ENCODE data around the gene SLC2A13. TPM values are rescaled to one million over a fixed set of nuclear protein-coding genes. Genes with fewer than 3 reads are reported as not detected.

SLC2A13 gene
- 10 to 100 TPM in 3 of 4 donors, 1 to 10 TPM in 1; 6.0 to 19.0 (median 13.1) TPM for polyA plus RNA-seq (ENCODE audit: insufficient read length in 4 of 4)

- peak in 2 of 4 donors; percentile 41 to 56 for DNase-seq (ENCODE audit: low read depth in 4 of 4, low spot score in 3 of 4)
Observed at GRCh38 chr12:40105515-40106201, at the start of gene SLC2A13. Gene SLC2A13, minus strand, starts transcription at chr12:40106081. Its CDS starts 273 bp downstream, at chr12:40105808.

GRCh38 chr12:40154381-40154780 lies 48.5 kb upstream of the SLC2A13 start:
- DNase-seq (ENCODE audit: low read depth in 4 of 4, low spot score in 3 of 4): no peak

- DNase-seq (ENCODE audit: low read depth in 4 of 4, low spot score in 3 of 4): no peak
Observed at GRCh38 chr12:40153432-40153831, 47.6 kb upstream of the SLC2A13 start.

- DNase-seq (ENCODE audit: low read depth in 4 of 4, low spot score in 3 of 4): peak in 2 of 4 donors; percentile 14 to 20
Observed at GRCh38 chr12:40152783-40153383, 47.0 kb upstream of the SLC2A13 start.

GRCh38 chr12:40149673-40150260 lies 43.9 kb upstream of the SLC2A13 start:
- no peak for DNase-seq (ENCODE audit: low read depth in 4 of 4, low spot score in 3 of 4)

- no peak for DNase-seq (ENCODE audit: low read depth in 4 of 4, low spot score in 3 of 4)
Observed at GRCh38 chr12:40146800-40147797, 41.2 kb upstream of the SLC2A13 start.

GRCh38 chr12:40145896-40146295 lies 40.0 kb upstream of the SLC2A13 start:
- no peak for DNase-seq (ENCODE audit: low read depth in 4 of 4, low spot score in 3 of 4)

GRCh38 chr12:40144023-40144422 lies 38.1 kb upstream of the SLC2A13 start:
- DNase-seq (ENCODE audit: low read depth in 4 of 4, low spot score in 3 of 4): no peak

GRCh38 chr12:40142001-40142744 lies 36.3 kb upstream of the SLC2A13 start:
- DNase-seq (ENCODE audit: low read depth in 4 of 4, low spot score in 3 of 4): no peak

GRCh38 chr12:40138526-40138925 lies 32.6 kb upstream of the SLC2A13 start:
- no peak for DNase-seq (ENCODE audit: low read depth in 4 of 4, low spot score in 3 of 4)

GRCh38 chr12:40137252-40137651 lies 31.4 kb upstream of the SLC2A13 start:
- no peak for DNase-seq (ENCODE audit: low read depth in 4 of 4, low spot score in 3 of 4)

- no peak for DNase-seq (ENCODE audit: low read depth in 4 of 4, low spot score in 3 of 4)
Observed at GRCh38 chr12:40127408-40127807, 21.5 kb upstream of the SLC2A13 start.

GRCh38 chr12:40123496-40123895 lies 17.6 kb upstream of the SLC2A13 start:
- DNase-seq (ENCODE audit: low read depth in 4 of 4, low spot score in 3 of 4): no peak

GRCh38 chr12:40122842-40123241 lies 17.0 kb upstream of the SLC2A13 start:
- no peak for DNase-seq (ENCODE audit: low read depth in 4 of 4, low spot score in 3 of 4)

- DNase-seq (ENCODE audit: low read depth in 4 of 4, low spot score in 3 of 4): no peak
Observed at GRCh38 chr12:40117818-40118217, 11.9 kb upstream of the SLC2A13 start.

- DNase-seq (ENCODE audit: low read depth in 4 of 4, low spot score in 3 of 4): no peak
Observed at GRCh38 chr12:40110586-40110985, 4.7 kb upstream of the SLC2A13 start.

- DNase-seq (ENCODE audit: low read depth in 4 of 4, low spot score in 3 of 4): no peak
Observed at GRCh38 chr12:40107803-40108620, 2.1 kb upstream of the SLC2A13 start.

GRCh38 chr12:40107098-40107802 lies 1.4 kb upstream of the SLC2A13 start:
- peak; percentile 64 to 79 (median 74) for DNase-seq (ENCODE audit: low read depth in 4 of 4, low spot score in 3 of 4)

Data from left renal pelvis (tissue), 4 donors.